Uterus (tissue), 2 donors: ENCODE data around the gene SCN1B.

ENCODE experiments used
- POLR2A ChIP-seq, 2 donors: fragments of 450-650 bp; IDR thresholded peaks; one replicate each; pipeline ENCODE4 v1.6.1; 2016; ENCODE audit warnings: antibody characterized with exemption in 2 of 2, mild to moderate bottlenecking in 1 of 2, moderate library complexity in 1 of 2
- TF ChIP-seq, protein P1 (sequence below), 4 experiments: fragments of 200-600 bp in 2 of 4; fragments of 450-650 bp in 2 of 4; sonication (generic) in 2 of 4; IDR thresholded peaks; one replicate each; pipeline ENCODE4 v1.5.1; 2016 to 2019; ENCODE audit warnings: antibody characterized with exemption in 4 of 4, mild to moderate bottlenecking in 2 of 4, moderate library complexity in 1 of 4

GRCh38 chr19:35015270-35015953, 14.9 kb upstream of the SCN1B start:
- TF ChIP-seq, protein P1, sequence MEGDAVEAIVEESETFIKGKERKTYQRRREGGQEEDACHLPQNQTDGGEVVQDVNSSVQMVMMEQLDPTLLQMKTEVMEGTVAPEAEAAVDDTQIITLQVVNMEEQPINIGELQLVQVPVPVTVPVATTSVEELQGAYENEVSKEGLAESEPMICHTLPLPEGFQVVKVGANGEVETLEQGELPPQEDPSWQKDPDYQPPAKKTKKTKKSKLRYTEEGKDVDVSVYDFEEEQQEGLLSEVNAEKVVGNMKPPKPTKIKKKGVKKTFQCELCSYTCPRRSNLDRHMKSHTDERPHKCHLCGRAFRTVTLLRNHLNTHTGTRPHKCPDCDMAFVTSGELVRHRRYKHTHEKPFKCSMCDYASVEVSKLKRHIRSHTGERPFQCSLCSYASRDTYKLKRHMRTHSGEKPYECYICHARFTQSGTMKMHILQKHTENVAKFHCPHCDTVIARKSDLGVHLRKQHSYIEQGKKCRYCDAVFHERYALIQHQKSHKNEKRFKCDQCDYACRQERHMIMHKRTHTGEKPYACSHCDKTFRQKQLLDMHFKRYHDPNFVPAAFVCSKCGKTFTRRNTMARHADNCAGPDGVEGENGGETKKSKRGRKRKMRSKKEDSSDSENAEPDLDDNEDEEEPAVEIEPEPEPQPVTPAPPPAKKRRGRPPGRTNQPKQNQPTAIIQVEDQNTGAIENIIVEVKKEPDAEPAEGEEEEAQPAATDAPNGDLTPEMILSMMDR (IDR thresholded peaks at IDR 0.05), result no peak
- no peak for TF ChIP-seq POLR2A (IDR thresholded peaks at IDR 0.05)
